Endothelial cell of umbilical vein (primary cell): ENCODE data around the gene TRIM62. TPM values are rescaled to one million over a fixed set of nuclear protein-coding genes. Genes with fewer than 3 reads are reported as not detected.

Experiments used
- BruUV-seq: library from RNA; stranded (reverse); fragments of 400-500 nt; replicated peaks from 2 replicates; lab custom pipeline; 2021; lab: Mats Ljungman, UMichigan
- CTCF ChIA-PET: fragments of 300-600, 350-600 bp; sonication (Branson Sonifier 250); formaldehyde crosslinking; loops from one replicate; lab custom pipeline; 2021; ENCODE audit warnings: antibody characterized with exemption, inconsistent platforms; lab: Charles Lee
- POLR2A ChIA-PET: fragments of 300-600, 350-600 bp; sonication (Branson Sonifier 250); formaldehyde crosslinking; loops from one replicate; lab custom pipeline; 2021; ENCODE audit warnings: antibody characterized with exemption, inconsistent platforms; lab: Charles Lee
- DNase-seq: peaks from one replicate; pipeline ENCODE4 v3.0.0-alpha.2; 2011; ENCODE audit warnings: low read depth, low spot score
- FAIRE-seq: peaks from 2 replicates; lab custom pipeline; 2011; peaks lifted over from hg19 to GRCh38; lab: Jason Lieb, UNC
- H2AFZ ChIP-seq: 2 replicates; pipeline ENCODE4 v1.6.0; 2012; ENCODE audit warnings: low read depth, low read length, control low read depth, inconsistent platforms
- H3K27ac ChIP-seq: 2 replicates; pipeline ENCODE4 v1.5.1; 2011; ENCODE audit warnings: low read depth, mild to moderate bottlenecking, control low read depth, low read length, moderate library complexity; ENCODE audit not compliant: insufficient read depth
- H3K27me3 ChIP-seq, 2 experiments: 2 replicates each; pipeline versions ENCODE4 v1.6.0 to v1.6.1; 2011; ENCODE audit warnings: low read length in 2 of 2, mixed read lengths in 1 of 2; ENCODE audit not compliant: control insufficient read depth in 2 of 2, insufficient read depth in 2 of 2
- H3K36me3 ChIP-seq, 2 experiments: 2 replicates in 1 of 2; 3 replicates in 1 of 2; pipeline ENCODE4 v1.5.1; 2011; ENCODE audit warnings: low read length in 2 of 2, mild to moderate bottlenecking in 1 of 2, moderate library complexity in 1 of 2; ENCODE audit not compliant: control insufficient read depth in 2 of 2, insufficient read depth in 2 of 2; ENCODE audit errors: extremely low read depth in 1 of 2
- H3K4me1 ChIP-seq: 3 replicates; pipeline ENCODE4 v1.5.1; 2011; ENCODE audit warnings: mild to moderate bottlenecking, low read length; ENCODE audit not compliant: control insufficient read depth, insufficient read depth; ENCODE audit errors: extremely low read depth
- H3K4me2 ChIP-seq: 2 replicates; pipeline ENCODE4 v1.6.1; 2011; ENCODE audit warnings: low read length, control low read depth, mixed read lengths; ENCODE audit not compliant: insufficient read depth
- H3K4me3 ChIP-seq, 3 experiments: fragments of 200-600 bp in 1 of 3; sonication (generic), shearing (Covaris generic) in 1 of 3; replicated peaks in 1 of 3; 2 replicates each; pipeline ENCODE4 v1.5.1; 2011 to 2016; ENCODE audit warnings: control low read depth in 3 of 3, low read length in 3 of 3, mild to moderate bottlenecking in 2 of 3, inconsistent platforms in 1 of 3, low read depth in 1 of 3, moderate library complexity in 1 of 3; ENCODE audit not compliant: insufficient read depth in 1 of 3
- H3K79me2 ChIP-seq: 2 replicates; pipeline ENCODE4 v1.6.0; 2012; ENCODE audit warnings: low read length, inconsistent platforms; ENCODE audit not compliant: control insufficient read depth, insufficient read depth
- H3K9ac ChIP-seq: replicated peaks from 2 replicates; pipeline ENCODE3; 2011; ENCODE audit warnings: low read length, control low read depth; ENCODE audit not compliant: insufficient read depth; ENCODE audit errors: extremely low read depth
- H3K9me1 ChIP-seq: replicated peaks from 3 replicates; pipeline ENCODE4 v1.6.0; 2011; ENCODE audit warnings: mild to moderate bottlenecking, low read length; ENCODE audit not compliant: control insufficient read depth, insufficient read depth; ENCODE audit errors: extremely low read depth
- H3K9me3 ChIP-seq: replicated peaks from 2 replicates; pipeline ENCODE4 v1.5.1; 2012; ENCODE audit warnings: low read length, inconsistent platforms; ENCODE audit not compliant: control insufficient read depth, insufficient read depth
- H4K20me1 ChIP-seq: replicated peaks from 2 replicates; pipeline ENCODE3; 2011; ENCODE audit warnings: mild to moderate bottlenecking, low read length; ENCODE audit not compliant: control insufficient read depth, insufficient read depth; ENCODE audit errors: extremely low read depth
- EZH2 ChIP-seq: IDR thresholded peaks from 2 replicates; pipeline ENCODE4 v1.6.1; 2012; ENCODE audit warnings: borderline replicate concordance, low read depth, mild to moderate bottlenecking, moderate library complexity, low read length, inconsistent platforms; ENCODE audit not compliant: severe bottlenecking
- FOS ChIP-seq: IDR thresholded peaks from 2 replicates; pipeline ENCODE4 v1.6.1; 2011; ENCODE audit warnings: mild to moderate bottlenecking, low read length, moderate library complexity, borderline replicate concordance; ENCODE audit not compliant: insufficient read depth
- GATA2 ChIP-seq: IDR thresholded peaks from 2 replicates; pipeline ENCODE4 v1.7.0; 2011; ENCODE audit warnings: low read depth, mild to moderate bottlenecking, moderate library complexity, mixed read lengths, low read length; ENCODE audit not compliant: insufficient read length, insufficient read depth
- JUN ChIP-seq: IDR thresholded peaks from 2 replicates; pipeline ENCODE4 v1.6.1; 2011; ENCODE audit warnings: borderline replicate concordance, low read depth; ENCODE audit not compliant: insufficient read length, insufficient read depth
- MAX ChIP-seq: IDR thresholded peaks from 2 replicates; pipeline ENCODE4 v1.6.1; 2011; ENCODE audit not compliant: insufficient read depth, insufficient read length
- MYC ChIP-seq: IDR thresholded peaks from one replicate; pipeline ENCODE4 v1.6.1; 2011; ENCODE audit warnings: mild to moderate bottlenecking, low read depth, low read length
- POLR2A ChIP-seq: IDR thresholded peaks from 2 replicates; pipeline ENCODE4 v1.6.1; 2012; ENCODE audit warnings: low read depth, mild to moderate bottlenecking, control low read depth, low read length
- POLR2AphosphoS5 ChIP-seq: IDR thresholded peaks from 2 replicates; pipeline ENCODE4 v1.6.1; 2012; ENCODE audit warnings: low read depth, mild to moderate bottlenecking, control low read depth, low read length, moderate library complexity; ENCODE audit not compliant: insufficient read depth
- dilution Hi-C: fragments of 300-500 bp; cut with MboI; formaldehyde crosslinking; loops from one replicate; pipeline ENCODE4 v1.15.0; 2019; ENCODE audit warnings: low sequenced_read_pairs; ENCODE audit not compliant: extremely low pct_ligation_motif_present
- intact Hi-C: fragments of 100-400 bp; cut with micrococcal nuclease; formaldehyde crosslinking; loops from one replicate; pipeline ENCODE4 v1.10.0; 2022
- polyA plus RNA-seq, 4 experiments: library from polyadenylated mRNA; depleted of rRNA in 3 of 4; stranded (reverse) in 3 of 4; unstranded in 1 of 4; fragments of >200 nt; gene quantifications; 2 replicates each; pipeline versions ENCODE4 v1.2.1 to v1.2.3, GENCODE V29; 2011 to 2012; ENCODE audit warnings: missing spikeins in 1 of 4
- total RNA-seq: library from RNA; stranded (reverse); gene quantifications from 2 replicates; pipeline ENCODE4 v1.2.3, GENCODE V29; 2021
- TF ChIP-seq, protein P1 (sequence below), 2 donors: IDR thresholded peaks; 1 replicate in 1 of 2; 2 replicates in 1 of 2; pipeline ENCODE4 v1.5.1; 2011; ENCODE audit warnings: low read length in 2 of 2, mild to moderate bottlenecking in 2 of 2, moderate library complexity in 2 of 2, control low read depth in 1 of 2, inconsistent platforms in 1 of 2, low read depth in 1 of 2; ENCODE audit not compliant: insufficient read depth in 1 of 2; ENCODE audit errors: extremely low read depth in 1 of 2

The TRIM62 gene
- total and polyA plus RNA-seq, 2 donors (not counting 3 experiments of a cell fraction or from before 2014, with no cell fraction given), result 8.3 to 9.3 TPM

DNA sequence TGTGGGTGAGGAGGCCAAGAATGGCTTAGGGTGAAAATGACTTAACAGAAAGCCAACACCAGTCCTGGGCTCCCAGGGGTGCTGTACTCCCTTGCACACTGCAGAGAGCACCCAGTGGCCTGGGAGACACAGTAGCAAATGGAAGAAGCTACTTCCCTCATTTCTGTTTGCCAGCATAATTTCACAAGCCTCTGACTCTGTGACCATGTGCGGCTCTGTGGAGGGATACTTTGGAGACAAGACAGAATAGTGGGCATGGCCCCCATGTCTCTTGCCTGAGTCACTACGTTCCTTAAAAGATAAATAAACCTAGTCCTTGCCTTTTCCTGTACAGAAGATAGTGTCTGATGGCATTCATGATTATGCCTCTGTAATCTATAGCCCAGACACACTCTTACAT, 38.1 kb downstream of the TRIM62 start:
- Histone ChIP-seq H3K9me1 (no peaks in the 10 kb centered on the region), H3K4me1 (no peaks in the 10 kb centered on the region), H3K9ac (no peak overlapping the region), H3K27me3 (peaks cover 0 to 2% of the 10 kb centered on the region in 2 experiments), H3K79me2 (no peaks in the 10 kb centered on the region), H3K4me3 (no peak overlapping the region), H2AFZ (no peak overlapping the region), H3K27ac (no peak overlapping the region), H3K4me2 (no peak overlapping the region), H3K36me3 (peaks cover 0 to 26% of the 10 kb centered on the region in 2 experiments), H3K9me3 (no peaks in the 10 kb centered on the region), H4K20me1 (no peaks in the 10 kb centered on the region)
- dilution Hi-C loops (no loop called here), intact Hi-C loops (no loop called here)
- no peak for FAIRE-seq
- no peak for DNase-seq
- no peak for TF ChIP-seq FOS
- TF ChIP-seq EZH2, result no peak
- TF ChIP-seq MAX, result no peak
- no peak for TF ChIP-seq JUN
- TF ChIP-seq GATA2, result no peak
- no peak for TF ChIP-seq MYC
- TF ChIP-seq, protein P1, sequence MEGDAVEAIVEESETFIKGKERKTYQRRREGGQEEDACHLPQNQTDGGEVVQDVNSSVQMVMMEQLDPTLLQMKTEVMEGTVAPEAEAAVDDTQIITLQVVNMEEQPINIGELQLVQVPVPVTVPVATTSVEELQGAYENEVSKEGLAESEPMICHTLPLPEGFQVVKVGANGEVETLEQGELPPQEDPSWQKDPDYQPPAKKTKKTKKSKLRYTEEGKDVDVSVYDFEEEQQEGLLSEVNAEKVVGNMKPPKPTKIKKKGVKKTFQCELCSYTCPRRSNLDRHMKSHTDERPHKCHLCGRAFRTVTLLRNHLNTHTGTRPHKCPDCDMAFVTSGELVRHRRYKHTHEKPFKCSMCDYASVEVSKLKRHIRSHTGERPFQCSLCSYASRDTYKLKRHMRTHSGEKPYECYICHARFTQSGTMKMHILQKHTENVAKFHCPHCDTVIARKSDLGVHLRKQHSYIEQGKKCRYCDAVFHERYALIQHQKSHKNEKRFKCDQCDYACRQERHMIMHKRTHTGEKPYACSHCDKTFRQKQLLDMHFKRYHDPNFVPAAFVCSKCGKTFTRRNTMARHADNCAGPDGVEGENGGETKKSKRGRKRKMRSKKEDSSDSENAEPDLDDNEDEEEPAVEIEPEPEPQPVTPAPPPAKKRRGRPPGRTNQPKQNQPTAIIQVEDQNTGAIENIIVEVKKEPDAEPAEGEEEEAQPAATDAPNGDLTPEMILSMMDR (IDR thresholded peaks at IDR 0.05; ENCODE audit: extremely low read depth in 1 of 2, insufficient read depth in 1 of 2, low read depth in 1 of 2, low read length in 2 of 2), result no peak
- TF ChIP-seq POLR2A, result no peak
- no peak for TF ChIP-seq POLR2AphosphoS5
- POLR2A ChIA-PET, result no interaction called here
- CTCF ChIA-PET, result interaction anchor here (1.2 kb wide), 1 partner anchor 17 kb away, joined by 6 read pairs; no protein-coding TSS in a partner anchor
- no TSS peak for BruUV-seq
